Measurements from ENCODE around the gene VPS4A.

- TF ChIP-seq POLR2AphosphoS5 (IDR thresholded peaks at IDR 0.05; ENCODE audit: low read depth, low read length), result no peak
- no peak for TF ChIP-seq TAF1 (IDR thresholded peaks at IDR 0.05; ENCODE audit: borderline replicate concordance, insufficient read depth, low read length)
- TF ChIP-seq REST (IDR thresholded peaks at IDR 0.05; ENCODE audit: insufficient read depth in 1 of 2, low read depth in 2 of 2, low read length in 2 of 2), result no peak
- TF ChIP-seq SIN3A (IDR thresholded peaks at IDR 0.05; ENCODE audit: borderline replicate concordance, insufficient read depth, low read length), result no peak
- TF ChIP-seq FOXP2 (optimal IDR thresholded peaks at IDR 0.05; ENCODE audit: borderline replicate concordance, extremely low read depth, extremely low read length, insufficient read depth), result no peak
Measured at GRCh38 chr16:69267633-69268032, 43.5 kb upstream of the VPS4A start.
